Measurements from ENCODE around the gene OR10A4.
"Not testable (repeated sequence)": the region's sequence is repeated elsewhere in the genome, so short reads cannot be mapped to it uniquely, and the experiment has no call there.

Gene OR10A4

DNA sequence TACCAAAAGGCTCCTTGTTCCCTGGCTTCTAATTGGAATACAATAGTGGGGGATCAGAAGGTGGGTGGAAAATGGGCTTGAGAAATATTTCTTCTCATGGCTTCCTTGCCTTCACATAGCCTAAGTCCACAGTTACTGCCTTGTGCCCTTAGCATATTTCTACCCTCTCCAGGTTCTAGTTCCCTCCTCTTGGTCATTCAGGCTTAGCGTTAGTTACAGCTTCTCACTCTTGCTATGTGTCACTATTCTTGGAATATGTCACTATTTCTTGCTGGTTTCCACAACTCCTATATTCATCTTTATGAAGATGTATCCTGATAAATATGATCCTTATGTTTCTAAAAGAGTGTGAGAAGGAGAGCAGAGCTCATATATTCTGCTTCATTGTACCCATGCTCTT is 13.4 kb downstream of the OR10A4 start:
- no peaks in the 10 kb centered on the region for H3K36me3 ChIP-seq (ENCODE audit: control insufficient read depth in 5 of 5, insufficient read depth in 5 of 5, low read length in 5 of 5)
- H3K27ac ChIP-seq (ENCODE audit: low read depth, low read length), result no peak overlapping the region
- H3K9me3 ChIP-seq (ENCODE audit: control insufficient read depth in 5 of 5, low read length in 5 of 5), result peaks cover 0 to 3% (median 0%) of the 10 kb centered on the region in 5 donors
- no peaks in the 10 kb centered on the region for H3K27me3 ChIP-seq (ENCODE audit: control insufficient read depth in 5 of 5, insufficient read depth in 4 of 5, low read length in 5 of 5)
- no peak overlapping the region for H3K4me3 ChIP-seq (ENCODE audit: low read depth in 1 of 5, low read length in 5 of 5)
- H3K9ac ChIP-seq (ENCODE audit: low read length in 5 of 5), result no peak overlapping the region
- H3K4me1 ChIP-seq (ENCODE audit: control insufficient read depth in 5 of 5, insufficient read depth in 5 of 5, low read length in 5 of 5), result peaks cover 0 to 4% (median 0%) of the 10 kb centered on the region in 5 donors

DNA sequence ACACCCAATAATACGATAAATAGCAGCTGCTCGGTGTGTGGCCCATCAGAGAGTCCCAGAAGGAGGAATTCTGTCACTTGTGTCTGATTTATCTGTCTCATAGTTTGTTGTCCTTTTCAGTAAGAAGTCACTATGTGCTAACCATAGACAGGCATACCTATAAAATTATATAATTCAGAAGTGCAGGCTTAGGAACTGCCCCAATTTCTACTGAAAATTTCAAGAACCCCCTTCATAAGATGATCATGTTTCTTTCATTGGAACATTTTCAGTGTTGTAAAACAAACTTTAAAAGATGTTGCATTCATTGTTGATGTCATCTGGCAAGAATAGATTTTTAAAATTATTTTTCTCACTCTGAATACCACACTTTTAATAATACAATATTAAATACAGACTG is 16.0 kb downstream of the OR10A4 start, which contains the start of gene OR2D2:
TSS of gene OR2D2 (minus strand) at position 101 of the 400 bp plus-strand sequence. CDS start at position 101, 0 bp downstream.
- H3K36me3 ChIP-seq (ENCODE audit: control insufficient read depth in 5 of 5, insufficient read depth in 5 of 5, low read length in 5 of 5), result no peaks in the 10 kb centered on the region
- H3K4me3 ChIP-seq (ENCODE audit: low read depth in 1 of 5, low read length in 5 of 5), result no peak within 1 kb of the TSS
- H3K9ac ChIP-seq (ENCODE audit: low read length in 5 of 5), result peak within 1 kb of the TSS in 1 of 5 donors; percentile 68
- peaks cover 0 to 3% (median 0%) of the 10 kb centered on the region in 5 donors for H3K9me3 ChIP-seq (ENCODE audit: control insufficient read depth in 5 of 5, low read length in 5 of 5)
- H3K4me1 ChIP-seq (ENCODE audit: control insufficient read depth in 5 of 5, insufficient read depth in 5 of 5, low read length in 5 of 5), result peaks cover 0 to 4% (median 0%) of the 10 kb centered on the region in 5 donors
- H3K27me3 ChIP-seq (ENCODE audit: control insufficient read depth in 5 of 5, insufficient read depth in 4 of 5, low read length in 5 of 5), result no peaks in the 10 kb centered on the region
- no peak within 1 kb of the TSS for H3K27ac ChIP-seq (ENCODE audit: low read depth, low read length)

DNA sequence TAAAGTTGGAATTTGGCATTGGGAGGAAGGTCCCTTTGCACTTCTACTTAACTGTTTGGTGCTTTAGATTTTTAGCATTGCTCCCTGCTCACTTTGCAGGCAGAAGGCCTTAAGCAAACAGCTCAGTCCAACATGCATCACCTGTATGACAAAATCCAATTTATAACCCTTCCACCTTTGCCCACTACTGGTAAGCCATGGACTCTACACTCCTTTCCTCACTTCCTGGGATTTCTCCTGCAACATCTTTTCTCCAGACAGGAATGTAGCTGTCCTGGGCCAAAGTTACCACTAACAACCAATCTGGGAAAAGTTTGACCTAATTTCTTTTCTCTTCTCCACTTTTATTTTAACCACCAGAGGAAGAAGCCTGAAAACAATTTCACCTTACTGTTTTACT is 17.7 kb downstream of the OR10A4 start:
- Histone ChIP-seq H3K9ac (ENCODE audit: low read length in 5 of 5) (no peak overlapping the region), H3K4me1 (ENCODE audit: control insufficient read depth in 5 of 5, insufficient read depth in 5 of 5, low read length in 5 of 5) (peaks cover 0 to 4% (median 0%) of the 10 kb centered on the region in 5 donors), H3K9me3 (ENCODE audit: control insufficient read depth in 5 of 5, low read length in 5 of 5) (no peaks in the 10 kb centered on the region), H3K27me3 (ENCODE audit: control insufficient read depth in 5 of 5, insufficient read depth in 4 of 5, low read length in 5 of 5) (no peaks in the 10 kb centered on the region), H3K27ac (ENCODE audit: low read depth, low read length) (no peak overlapping the region), H3K36me3 (ENCODE audit: control insufficient read depth in 5 of 5, insufficient read depth in 5 of 5, low read length in 5 of 5) (no peaks in the 10 kb centered on the region), H3K4me3 (ENCODE audit: low read depth in 1 of 5, low read length in 5 of 5) (no peak overlapping the region)

GRCh38 chr11:6895010-6895409 is 18.6 kb downstream of the OR10A4 start:
- Histone ChIP-seq H3K36me3 (ENCODE audit: control insufficient read depth in 5 of 5, insufficient read depth in 5 of 5, low read length in 5 of 5) (no peaks in the 10 kb centered on the region), H3K4me1 (ENCODE audit: control insufficient read depth in 5 of 5, insufficient read depth in 5 of 5, low read length in 5 of 5) (peaks cover 0 to 4% (median 0%) of the 10 kb centered on the region in 5 donors), H3K9me3 (ENCODE audit: control insufficient read depth in 5 of 5, low read length in 5 of 5) (no peaks in the 10 kb centered on the region), H3K9ac (ENCODE audit: low read length in 5 of 5) (no peak overlapping the region), H3K4me3 (ENCODE audit: low read depth in 1 of 5, low read length in 5 of 5) (no peak overlapping the region), H3K27ac (ENCODE audit: low read depth, low read length) (no peak overlapping the region), H3K27me3 (ENCODE audit: control insufficient read depth in 5 of 5, insufficient read depth in 4 of 5, low read length in 5 of 5) (no peaks in the 10 kb centered on the region)

DNA sequence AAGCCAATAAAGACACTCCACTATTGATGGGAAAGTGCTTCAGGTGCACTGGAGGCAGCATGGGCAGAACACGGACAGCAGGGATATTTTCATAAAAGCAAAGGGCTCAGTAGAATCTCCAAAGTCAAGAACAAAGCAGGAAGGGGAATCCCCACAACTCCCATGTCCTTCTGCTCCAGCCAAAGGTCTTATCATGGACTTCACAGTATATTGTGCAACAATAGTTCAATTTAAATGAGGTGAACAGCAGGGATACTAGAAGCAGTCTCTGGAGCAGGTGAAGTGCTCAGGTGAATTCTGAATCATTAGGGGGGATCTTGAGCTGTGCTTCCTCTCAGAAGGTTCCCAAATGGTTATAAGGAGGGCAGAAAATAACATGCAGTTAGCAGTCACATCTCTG is 22.5 kb downstream of the OR10A4 start:
- Histone ChIP-seq H3K36me3 (ENCODE audit: control insufficient read depth in 5 of 5, insufficient read depth in 5 of 5, low read length in 5 of 5) (no peaks in the 10 kb centered on the region), H3K4me3 (ENCODE audit: low read depth in 1 of 5, low read length in 5 of 5) (no peak overlapping the region), H3K4me1 (ENCODE audit: control insufficient read depth in 5 of 5, insufficient read depth in 5 of 5, low read length in 5 of 5) (no peaks in the 10 kb centered on the region), H3K9ac (ENCODE audit: low read length in 5 of 5) (no peak overlapping the region), H3K27me3 (ENCODE audit: control insufficient read depth in 5 of 5, insufficient read depth in 4 of 5, low read length in 5 of 5) (no peaks in the 10 kb centered on the region), H3K27ac (ENCODE audit: low read depth, low read length) (no peak overlapping the region), H3K9me3 (ENCODE audit: control insufficient read depth in 5 of 5, low read length in 5 of 5) (no peaks in the 10 kb centered on the region)

DNA sequence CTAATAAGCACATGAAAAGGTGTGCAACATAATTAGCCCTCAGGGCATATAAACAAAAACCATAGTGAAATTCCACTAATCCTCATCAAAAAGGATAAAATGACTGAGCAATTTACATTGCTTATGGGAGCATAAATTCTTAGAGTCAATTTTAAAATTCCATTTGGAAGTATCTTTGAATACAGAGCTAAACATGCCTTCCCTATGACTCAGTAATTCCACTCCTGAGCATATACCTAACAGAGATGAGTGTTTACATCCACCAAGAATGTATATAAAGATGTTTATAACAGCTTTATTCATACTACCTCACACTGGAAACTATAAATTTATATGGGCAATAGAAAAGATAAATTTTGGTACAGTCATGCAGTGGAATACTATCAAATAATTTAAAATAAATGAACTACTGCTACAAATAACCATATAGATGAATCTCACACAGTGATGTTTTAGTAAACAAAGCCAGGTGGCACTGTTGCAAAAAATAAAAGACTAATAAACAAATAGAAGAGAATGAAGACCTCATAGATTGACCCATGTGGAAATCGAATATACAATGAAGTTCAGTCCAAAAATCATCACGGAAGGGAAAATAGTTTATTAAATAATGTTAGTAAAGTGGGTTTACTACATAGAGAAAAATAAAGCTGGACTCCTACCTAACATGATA is 24.0 kb downstream of the OR10A4 start:
- Histone ChIP-seq H3K9me3 (ENCODE audit: control insufficient read depth in 5 of 5, low read length in 5 of 5) (no peaks in the 10 kb centered on the region), H3K4me3 (ENCODE audit: low read depth in 1 of 5, low read length in 5 of 5) (no peak overlapping the region), H3K9ac (ENCODE audit: low read length in 5 of 5) (no peak overlapping the region)

DNA sequence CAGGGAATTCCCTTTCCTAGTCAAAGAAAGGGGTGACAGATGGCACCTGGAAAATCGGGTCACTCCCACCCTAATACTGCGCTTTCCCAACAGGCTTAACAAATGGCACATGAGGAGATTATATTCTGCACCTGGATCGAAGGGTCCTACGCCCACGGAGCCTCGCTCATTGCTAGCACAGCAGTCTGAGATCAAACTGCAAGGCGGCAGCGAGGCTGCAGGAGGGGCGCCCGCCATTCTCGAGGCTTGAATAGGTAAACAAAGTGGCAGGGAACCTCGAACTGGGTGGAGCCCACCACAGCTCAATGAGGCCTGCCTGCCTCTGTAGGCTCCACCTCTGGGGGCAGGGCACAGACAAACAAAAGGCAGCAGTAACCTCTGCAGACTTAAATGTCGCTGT is 28.4 kb downstream of the OR10A4 start:
- H3K9me3 ChIP-seq (ENCODE audit: control insufficient read depth in 5 of 5, low read length in 5 of 5); H3K4me3 ChIP-seq (ENCODE audit: low read depth in 1 of 5, low read length in 5 of 5); H3K9ac ChIP-seq (ENCODE audit: low read length in 5 of 5); H3K27ac ChIP-seq (ENCODE audit: low read depth, low read length); H3K36me3 ChIP-seq (ENCODE audit: control insufficient read depth in 5 of 5, insufficient read depth in 5 of 5, low read length in 5 of 5); H3K4me1 ChIP-seq (ENCODE audit: control insufficient read depth in 5 of 5, insufficient read depth in 5 of 5, low read length in 5 of 5); H3K27me3 ChIP-seq (ENCODE audit: control insufficient read depth in 5 of 5, insufficient read depth in 4 of 5, low read length in 5 of 5): not testable (repeated sequence)

More for the DNA sequence above, 24.0 kb downstream of the OR10A4 start:
- Histone ChIP-seq H3K36me3 (ENCODE audit: control insufficient read depth in 5 of 5, insufficient read depth in 5 of 5, low read length in 5 of 5) (no peaks in the 10 kb centered on the region), H3K27me3 (ENCODE audit: control insufficient read depth in 5 of 5, insufficient read depth in 4 of 5, low read length in 5 of 5) (no peaks in the 10 kb centered on the region), H3K27ac (ENCODE audit: low read depth, low read length) (no peak overlapping the region), H3K4me1 (ENCODE audit: control insufficient read depth in 5 of 5, insufficient read depth in 5 of 5, low read length in 5 of 5) (no peaks in the 10 kb centered on the region)

DNA sequence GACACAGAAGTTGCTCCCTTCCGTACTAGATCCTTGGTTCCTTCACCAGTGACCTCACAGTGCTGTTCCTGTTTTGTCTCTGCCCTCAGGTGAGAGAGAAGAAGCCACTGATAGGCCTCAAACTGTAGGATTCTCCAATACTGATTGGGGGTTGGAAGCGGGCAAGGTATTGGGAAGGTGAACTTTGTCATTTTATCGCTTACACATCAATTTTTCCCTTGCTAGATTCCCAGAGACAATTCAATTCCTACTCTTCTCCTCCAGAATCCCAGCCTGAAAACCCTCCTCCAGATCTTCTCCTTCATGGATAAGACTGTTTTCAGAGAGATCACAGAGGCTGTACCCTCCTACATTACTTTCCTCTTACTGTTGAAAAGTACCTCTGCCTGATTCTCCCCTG is 35.0 kb downstream of the OR10A4 start:
- no peak overlapping the region for H3K9ac ChIP-seq (ENCODE audit: low read length in 5 of 5)

DNA sequence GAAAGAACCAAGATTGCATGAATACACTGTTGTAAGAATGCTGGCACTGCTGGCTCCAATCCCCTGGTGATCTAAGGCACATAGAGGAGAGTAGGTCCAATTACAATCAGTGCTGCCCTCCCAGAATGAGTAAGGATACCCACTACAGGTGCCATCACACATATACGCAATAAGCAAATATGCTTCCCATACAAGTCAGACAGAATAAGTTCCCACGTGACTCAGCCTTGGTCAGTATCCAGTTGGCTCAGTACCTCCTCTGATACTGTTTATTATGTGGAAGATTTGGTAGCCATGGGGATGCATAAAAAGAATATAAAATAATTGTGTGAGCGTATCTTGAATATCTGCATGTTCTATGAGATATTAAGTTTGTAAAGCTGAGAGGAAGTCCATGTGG is 35.5 kb downstream of the OR10A4 start:
- H3K9ac ChIP-seq (ENCODE audit: low read length in 5 of 5), result no peak overlapping the region
- H3K9me3 ChIP-seq (ENCODE audit: control insufficient read depth in 5 of 5, low read length in 5 of 5), result no peaks in the 10 kb centered on the region
- H3K27ac ChIP-seq (ENCODE audit: low read depth, low read length), result no peak overlapping the region
- H3K4me3 ChIP-seq (ENCODE audit: low read depth in 1 of 5, low read length in 5 of 5), result no peak overlapping the region
- H3K4me1 ChIP-seq (ENCODE audit: control insufficient read depth in 5 of 5, insufficient read depth in 5 of 5, low read length in 5 of 5), result peaks cover 0 to 3% (median 0%) of the 10 kb centered on the region in 5 donors
- H3K27me3 ChIP-seq (ENCODE audit: control insufficient read depth in 5 of 5, insufficient read depth in 4 of 5, low read length in 5 of 5), result no peaks in the 10 kb centered on the region
- no peaks in the 10 kb centered on the region for H3K36me3 ChIP-seq (ENCODE audit: control insufficient read depth in 5 of 5, insufficient read depth in 5 of 5, low read length in 5 of 5)

More for the DNA sequence above, 35.0 kb downstream of the OR10A4 start:
- H3K36me3 ChIP-seq (ENCODE audit: control insufficient read depth in 5 of 5, insufficient read depth in 5 of 5, low read length in 5 of 5), result no peaks in the 10 kb centered on the region
- H3K4me3 ChIP-seq (ENCODE audit: low read depth in 1 of 5, low read length in 5 of 5), result no peak overlapping the region
- H3K4me1 ChIP-seq (ENCODE audit: control insufficient read depth in 5 of 5, insufficient read depth in 5 of 5, low read length in 5 of 5), result peaks cover 0 to 3% (median 0%) of the 10 kb centered on the region in 5 donors
- H3K9me3 ChIP-seq (ENCODE audit: control insufficient read depth in 5 of 5, low read length in 5 of 5), result no peaks in the 10 kb centered on the region
- H3K27ac ChIP-seq (ENCODE audit: low read depth, low read length), result no peak overlapping the region
- H3K27me3 ChIP-seq (ENCODE audit: control insufficient read depth in 5 of 5, insufficient read depth in 4 of 5, low read length in 5 of 5), result no peaks in the 10 kb centered on the region

- Histone ChIP-seq H3K27ac (ENCODE audit: low read depth, low read length) (no peak overlapping the region), H3K4me3 (ENCODE audit: low read depth in 1 of 5, low read length in 5 of 5) (no peak overlapping the region), H3K27me3 (ENCODE audit: control insufficient read depth in 5 of 5, insufficient read depth in 4 of 5, low read length in 5 of 5) (no peaks in the 10 kb centered on the region), H3K9me3 (ENCODE audit: control insufficient read depth in 5 of 5, low read length in 5 of 5) (peaks cover 0 to 2% (median 0%) of the 10 kb centered on the region in 5 donors), H3K36me3 (ENCODE audit: control insufficient read depth in 5 of 5, insufficient read depth in 5 of 5, low read length in 5 of 5) (no peaks in the 10 kb centered on the region), H3K9ac (ENCODE audit: low read length in 5 of 5) (no peak overlapping the region), H3K4me1 (ENCODE audit: control insufficient read depth in 5 of 5, insufficient read depth in 5 of 5, low read length in 5 of 5) (no peaks in the 10 kb centered on the region)
Measured at GRCh38 chr11:6919698-6920097, 43.3 kb downstream of the OR10A4 start.
